GM23338 (cell line): ENCODE results near the gene MYH15. TPM values are rescaled to one million over a fixed set of nuclear protein-coding genes. Genes with fewer than 3 reads are reported as not detected.
A peak's percentile ranks its signal among the peaks of the same experiment; 100 is the strongest.

Source experiments
- ATAC-seq: fragments of 200-7000 bp; cut with Tn5 transposase; 3 replicates; pipeline ENCODE4 v1.9.1; 2020
- DNase-seq: peaks from one replicate; pipeline ENCODE4 v3.0.0-alpha.2; 2015; ENCODE audit warnings: low spot score
- H2AFZ ChIP-seq: fragments of 200-600 bp; sonication (generic); 2 replicates; pipeline ENCODE4 v1.8.0; 2016; ENCODE audit warnings: antibody characterized with exemption, mild to moderate bottlenecking, moderate library complexity
- H3F3A ChIP-seq: fragments of 200-600 bp; sonication (generic); replicated peaks from 2 replicates; pipeline ENCODE4 v1.8.0; 2017; ENCODE audit warnings: antibody characterized with exemption, mixed run types, low read depth
- H3K27ac ChIP-seq: fragments of 200-600 bp; sonication (generic); 2 replicates; pipeline ENCODE4 v1.6.1; 2016; ENCODE audit warnings: low read depth
- H3K27me3 ChIP-seq: fragments of 200-600 bp; sonication (generic); 2 replicates; pipeline ENCODE4 v1.8.0; 2016; ENCODE audit warnings: mild to moderate bottlenecking, mixed run types, moderate library complexity; ENCODE audit not compliant: insufficient read depth
- H3K36me3 ChIP-seq: fragments of 200-600 bp; sonication (generic); 2 replicates; pipeline ENCODE4 v1.8.0; 2016; ENCODE audit warnings: mild to moderate bottlenecking; ENCODE audit not compliant: insufficient read depth
- H3K4me1 ChIP-seq: fragments of 200-600 bp; sonication (generic); 2 replicates; pipeline ENCODE4 v1.8.0; 2016; ENCODE audit warnings: mild to moderate bottlenecking, moderate library complexity; ENCODE audit not compliant: insufficient read depth
- H3K4me2 ChIP-seq: fragments of 200-600 bp; sonication (generic); 2 replicates; pipeline ENCODE4 v1.7.1; 2017; ENCODE audit warnings: mixed run types
- H3K4me3 ChIP-seq: fragments of 200-600 bp; sonication (generic); 2 replicates; pipeline ENCODE4 v1.6.1; 2016; ENCODE audit warnings: mixed run types
- H3K79me2 ChIP-seq: fragments of 200-600 bp; sonication (generic); replicated peaks from 2 replicates; pipeline ENCODE4 v1.8.0; 2017; ENCODE audit warnings: mild to moderate bottlenecking; ENCODE audit not compliant: insufficient read depth
- H3K9me2 ChIP-seq: fragments of 200-600 bp; sonication (generic); 2 replicates; pipeline ENCODE4 v1.8.0; 2017; ENCODE audit not compliant: insufficient read depth
- H4K20me1 ChIP-seq: fragments of 200-600 bp; sonication (generic); replicated peaks from 2 replicates; pipeline ENCODE4 v1.8.0; 2017; ENCODE audit warnings: mild to moderate bottlenecking; ENCODE audit not compliant: insufficient read depth
- H3K27ac Mint-ChIP-seq: 2 replicates; pipeline ENCODE4 v1.8.0; 2020; ENCODE audit warnings: inconsistent platforms, mild to moderate bottlenecking, moderate library complexity, mixed read lengths
- H3K27me3 Mint-ChIP-seq: 3 replicates; pipeline ENCODE4 v1.8.0; 2022; ENCODE audit warnings: low read depth, mild to moderate bottlenecking, moderate library complexity, mixed read lengths, inconsistent platforms; ENCODE audit not compliant: insufficient read depth, poor library complexity
- H3K36me3 Mint-ChIP-seq: 3 replicates; pipeline ENCODE4 v1.8.0; 2021; ENCODE audit warnings: low read depth, mild to moderate bottlenecking, inconsistent platforms, moderate library complexity, mixed read lengths
- H3K4me1 Mint-ChIP-seq: 3 replicates; pipeline ENCODE4 v1.8.0; 2020; ENCODE audit warnings: mild to moderate bottlenecking, inconsistent platforms, mixed read lengths
- H3K4me3 Mint-ChIP-seq: 3 replicates; pipeline ENCODE4 v1.8.0; 2021; ENCODE audit warnings: moderate library complexity, mild to moderate bottlenecking, inconsistent platforms, mixed read lengths
- H3K9me3 Mint-ChIP-seq: 3 replicates; pipeline ENCODE4 v1.8.0; 2020; ENCODE audit warnings: moderate library complexity, mild to moderate bottlenecking, inconsistent platforms, mixed read lengths
- CREB1 ChIP-seq: fragments of 250-450 bp; sonication (Bioruptor Pico); IDR thresholded peaks from 2 replicates; pipeline ENCODE4 v1.5.0; 2020; ENCODE audit warnings: low read depth, mild to moderate bottlenecking, moderate library complexity
- CTCF ChIP-seq, 2 experiments: fragments of 200-600 bp in 1 of 2; sonication (generic) in 1 of 2; conservative IDR thresholded peaks; 2 replicates each; pipeline versions ENCODE4 v1.5.1 to v1.6.1; 2016 to 2017; ENCODE audit warnings: antibody characterized with exemption in 2 of 2, low read depth in 2 of 2, mild to moderate bottlenecking in 2 of 2, moderate library complexity in 1 of 2
- EZH2phosphoT487 ChIP-seq: fragments of 200-600 bp; sonication (generic); IDR thresholded peaks from one replicate; pipeline ENCODE4 v1.8.1; 2018; ENCODE audit warnings: antibody characterized with exemption; ENCODE audit not compliant: unreplicated experiment
- NANOG ChIP-seq: IDR thresholded peaks from 2 replicates; pipeline ENCODE4 v1.6.1; 2016; ENCODE audit warnings: antibody characterized with exemption, borderline replicate concordance
- POLR2AphosphoS5 ChIP-seq: IDR thresholded peaks from 2 replicates; pipeline ENCODE4 v1.6.1; 2016; ENCODE audit warnings: antibody characterized with exemption, low read depth
- STAT1 ChIP-seq: IDR thresholded peaks from one replicate; pipeline ENCODE4 v1.6.1; 2016; ENCODE audit warnings: antibody characterized with exemption; ENCODE audit not compliant: unreplicated experiment
- ZNF114 ChIP-seq: fragments of 250-450 bp; sonication (Bioruptor Pico); IDR thresholded peaks from 2 replicates; pipeline ENCODE4 v1.5.0; 2020; ENCODE audit warnings: mild to moderate bottlenecking, moderate library complexity
- ZNF331 ChIP-seq: fragments of 250-450 bp; sonication (Bioruptor Pico); IDR thresholded peaks from 2 replicates; pipeline ENCODE4 v1.5.0; 2020; ENCODE audit warnings: low read depth, mild to moderate bottlenecking, moderate library complexity
- polyA plus RNA-seq: library from polyadenylated mRNA; unstranded; fragments of >200 nt; fragmentation: Nextera tagmentation; extraction: Ambion mirVana; gene quantifications from 2 replicates; pipeline ENCODE4 v1.2.1, GENCODE V29; 2016
- total RNA-seq: library from RNA; depleted of rRNA; stranded (reverse); fragments of >200 nt; shearing (Covaris generic); gene quantifications from 2 replicates; pipeline ENCODE4 v1.2.3, GENCODE V29; 2014
- TF ChIP-seq, protein P1 (sequence below): IDR thresholded peaks from one replicate; pipeline ENCODE4 v1.6.1; 2018; ENCODE audit warnings: antibody characterized with exemption; ENCODE audit not compliant: unreplicated experiment

The MYH15 gene
- total and polyA plus RNA-seq, 2 experiments from 2014 or later, result 0.07 TPM; not detected in 1

DNA sequence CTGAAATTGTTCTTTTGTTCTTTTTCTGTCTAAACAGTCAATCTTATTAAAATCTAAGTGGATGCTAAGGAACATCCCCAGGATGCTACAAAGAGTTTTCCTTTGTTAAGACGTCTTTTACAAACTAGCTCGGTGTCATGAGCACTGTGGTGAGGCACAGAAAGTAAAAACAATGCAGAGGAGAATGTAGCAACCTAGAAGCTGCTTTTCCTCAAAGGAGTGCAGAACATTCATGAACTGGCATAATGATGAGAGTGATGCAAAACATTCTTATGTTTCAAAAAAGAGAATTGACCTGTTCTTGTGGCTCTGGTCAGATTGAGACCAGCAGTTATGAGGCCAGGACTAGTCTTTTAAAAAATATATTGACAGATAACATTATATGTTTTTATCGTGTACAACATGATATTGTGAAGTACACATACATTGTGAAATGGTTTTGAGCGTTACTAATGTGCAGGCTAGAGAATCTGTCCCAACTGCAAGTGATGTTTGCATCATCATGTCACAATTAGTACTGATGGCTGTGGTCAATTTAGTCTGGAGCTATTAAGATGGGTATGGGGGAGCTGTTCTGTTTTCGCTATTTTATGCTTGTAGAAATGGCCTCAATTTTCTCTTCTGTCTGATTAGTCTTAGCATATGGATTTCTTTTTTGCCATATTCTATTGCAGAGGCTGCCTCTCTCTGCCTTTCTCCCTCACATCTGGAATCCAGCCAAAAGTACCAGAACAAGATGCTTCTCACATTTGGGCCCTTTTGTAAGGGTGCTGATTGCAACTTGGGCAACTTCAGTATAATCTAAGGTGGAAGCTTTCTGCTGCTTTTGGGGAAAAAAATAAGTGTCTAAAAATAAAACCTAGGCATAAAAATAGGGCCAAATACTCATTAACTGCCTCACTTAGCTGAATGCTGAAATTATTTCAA lies 163.8 kb downstream of the MYH15 start (continued):
- TF ChIP-seq CTCF (conservative IDR thresholded peaks at IDR 0.05; ENCODE audit: low read depth in 2 of 2) (no peak), ZNF331 (no peak), POLR2AphosphoS5 (no peak), ZNF114 (CRISPR knock-in tag) (no peak), NANOG (no peak)

GRCh38 chr3:108345492-108346205 lies 164.7 kb downstream of the MYH15 start:
- Histone ChIP-seq H3K79me2 (no peaks in the 10 kb centered on the region), H3K27ac (no peak overlapping the region), H3K9me2 (no peaks in the 10 kb centered on the region), H3K36me3 (no peaks in the 10 kb centered on the region), H3F3A (no peaks in the 10 kb centered on the region), H3K4me3 (no peak overlapping the region), H2AFZ (peak overlapping the region; percentile 72; the same call in 1 of the 2 replicates), H3K4me1 (peaks cover 5% of the 10 kb centered on the region; the same call in 1 of the 2 replicates), H4K20me1 (no peaks in the 10 kb centered on the region), H3K27me3 (no peaks in the 10 kb centered on the region), H3K4me2 (no peak overlapping the region)
- no peak for ATAC-seq
- Mint-ChIP-seq H3K9me3 (peaks cover 8% of the 10 kb centered on the region; the same call in 1 of the 3 replicates), H3K27ac (no peak overlapping the region), H3K36me3 (no peaks in the 10 kb centered on the region), H3K27me3 (no peaks in the 10 kb centered on the region), H3K4me3 (no peak overlapping the region), H3K4me1 (peaks cover 6% of the 10 kb centered on the region; the same call in 2 of the 3 replicates)
- TF ChIP-seq POLR2AphosphoS5, result no peak
- no peak for TF ChIP-seq ZNF331
- TF ChIP-seq, protein P1, sequence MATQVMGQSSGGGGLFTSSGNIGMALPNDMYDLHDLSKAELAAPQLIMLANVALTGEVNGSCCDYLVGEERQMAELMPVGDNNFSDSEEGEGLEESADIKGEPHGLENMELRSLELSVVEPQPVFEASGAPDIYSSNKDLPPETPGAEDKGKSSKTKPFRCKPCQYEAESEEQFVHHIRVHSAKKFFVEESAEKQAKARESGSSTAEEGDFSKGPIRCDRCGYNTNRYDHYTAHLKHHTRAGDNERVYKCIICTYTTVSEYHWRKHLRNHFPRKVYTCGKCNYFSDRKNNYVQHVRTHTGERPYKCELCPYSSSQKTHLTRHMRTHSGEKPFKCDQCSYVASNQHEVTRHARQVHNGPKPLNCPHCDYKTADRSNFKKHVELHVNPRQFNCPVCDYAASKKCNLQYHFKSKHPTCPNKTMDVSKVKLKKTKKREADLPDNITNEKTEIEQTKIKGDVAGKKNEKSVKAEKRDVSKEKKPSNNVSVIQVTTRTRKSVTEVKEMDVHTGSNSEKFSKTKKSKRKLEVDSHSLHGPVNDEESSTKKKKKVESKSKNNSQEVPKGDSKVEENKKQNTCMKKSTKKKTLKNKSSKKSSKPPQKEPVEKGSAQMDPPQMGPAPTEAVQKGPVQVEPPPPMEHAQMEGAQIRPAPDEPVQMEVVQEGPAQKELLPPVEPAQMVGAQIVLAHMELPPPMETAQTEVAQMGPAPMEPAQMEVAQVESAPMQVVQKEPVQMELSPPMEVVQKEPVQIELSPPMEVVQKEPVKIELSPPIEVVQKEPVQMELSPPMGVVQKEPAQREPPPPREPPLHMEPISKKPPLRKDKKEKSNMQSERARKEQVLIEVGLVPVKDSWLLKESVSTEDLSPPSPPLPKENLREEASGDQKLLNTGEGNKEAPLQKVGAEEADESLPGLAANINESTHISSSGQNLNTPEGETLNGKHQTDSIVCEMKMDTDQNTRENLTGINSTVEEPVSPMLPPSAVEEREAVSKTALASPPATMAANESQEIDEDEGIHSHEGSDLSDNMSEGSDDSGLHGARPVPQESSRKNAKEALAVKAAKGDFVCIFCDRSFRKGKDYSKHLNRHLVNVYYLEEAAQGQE, result no peak
- TF ChIP-seq CREB1 (CRISPR knock-in tag), result no peak
- no peak for TF ChIP-seq STAT1
- TF ChIP-seq EZH2phosphoT487, result no peak
- no peak for TF ChIP-seq ZNF114 (CRISPR knock-in tag)
- DNase-seq, result peak; percentile 6
